ENCODE measurements around the gene TMEM44.

- TF ChIP-seq CTCF (optimal IDR thresholded peaks at IDR 0.05 in 1 of 3, IDR thresholded peaks at IDR 0.05 in 1 of 3, conservative IDR thresholded peaks at IDR 0.05 in 1 of 3; ENCODE audit: extremely low read depth in 1 of 3, insufficient read depth in 2 of 3, low read length in 3 of 3), result no peak
- TF ChIP-seq EZH2 (IDR thresholded peaks at IDR 0.05; ENCODE audit: low read length), result no peak
Observed at GRCh38 chr3:194552327-194552949, 80.8 kb downstream of the TMEM44 start.
